HepG2 (cell line): ENCODE results near the gene JMJD1C. TPM values are rescaled to one million over a fixed set of nuclear protein-coding genes. Genes with fewer than 3 reads are reported as not detected.

ENCODE experiments used
- ARID3A ChIP-seq: IDR thresholded peaks from 2 replicates; pipeline ENCODE4 v1.6.1; 2012; ENCODE audit warnings: low read depth, low read length, improper control_type of control experiment
- ATM ChIP-seq: fragments of 450-650 bp; IDR thresholded peaks from 2 replicates; pipeline ENCODE4 v1.7.1; 2017; ENCODE audit warnings: mild to moderate bottlenecking, borderline replicate concordance
- BCL3 ChIP-seq: sonication (generic); formaldehyde crosslinking; IDR thresholded peaks from 2 replicates; pipeline ENCODE4 v1.5.1; 2020; ENCODE audit warnings: mild to moderate bottlenecking, missing genetic modification reagents, moderate library complexity
- BCL6 ChIP-seq: IDR thresholded peaks from 2 replicates; pipeline ENCODE4 v1.6.1; 2016; ENCODE audit warnings: missing genetic modification reagents, missing compliant biosample characterization
- BRCA1 ChIP-seq: sonication (generic); formaldehyde crosslinking; IDR thresholded peaks from 2 replicates; pipeline ENCODE4 v1.4.0; 2020; ENCODE audit warnings: missing genetic modification reagents
- CSRNP1 ChIP-seq: sonication (generic); formaldehyde crosslinking; IDR thresholded peaks from 2 replicates; pipeline ENCODE4 v1.8.1; 2023; ENCODE audit warnings: mild to moderate bottlenecking, missing genetic modification reagents
- CSRNP2 ChIP-seq: sonication (generic); formaldehyde crosslinking; conservative IDR thresholded peaks from 2 replicates; pipeline ENCODE4 v1.8.0; 2022; ENCODE audit warnings: low read depth, missing genetic modification reagents
- DMAP1 ChIP-seq: IDR thresholded peaks from 2 replicates; pipeline ENCODE4 v1.6.1; 2016
- E2F5 ChIP-seq: sonication (generic); formaldehyde crosslinking; conservative IDR thresholded peaks from 2 replicates; pipeline ENCODE4 v1.4.0; 2020; ENCODE audit warnings: missing genetic modification reagents
- EZH2 ChIP-seq: conservative IDR thresholded peaks from 2 replicates; pipeline ENCODE4 v1.6.1; 2012; ENCODE audit warnings: mild to moderate bottlenecking, low read depth, low read length, moderate library complexity
- FOXK1 ChIP-seq: sonication (generic); formaldehyde crosslinking; IDR thresholded peaks from 2 replicates; pipeline ENCODE4 v1.4.0; 2020; ENCODE audit warnings: low read depth, missing genetic modification reagents, borderline replicate concordance
- GATAD2A ChIP-seq: IDR thresholded peaks from 2 replicates; pipeline ENCODE4 v1.6.1; 2016
- GPBP1L1 ChIP-seq: sonication (generic); formaldehyde crosslinking; IDR thresholded peaks from 2 replicates; pipeline ENCODE4 v1.5.0; 2020; ENCODE audit warnings: mild to moderate bottlenecking, missing genetic modification reagents
- JUND ChIP-seq: sonication (generic); formaldehyde crosslinking; IDR thresholded peaks from 2 replicates; pipeline ENCODE4 v1.8.0; 2022; ENCODE audit warnings: mild to moderate bottlenecking, missing genetic modification reagents
- MXD4 ChIP-seq: IDR thresholded peaks from 2 replicates; pipeline ENCODE4 v1.6.1; 2016; ENCODE audit warnings: mild to moderate bottlenecking, missing biosample characterization, missing genetic modification reagents
- NR1H2 ChIP-seq: sonication (generic); formaldehyde crosslinking; IDR thresholded peaks from 2 replicates; pipeline ENCODE4 v1.8.1; 2022; ENCODE audit warnings: low read depth, missing genetic modification reagents, borderline replicate concordance
- SAFB2 ChIP-seq: sonication (generic); formaldehyde crosslinking; IDR thresholded peaks from 2 replicates; pipeline ENCODE4 v1.5.1; 2020; ENCODE audit warnings: missing genetic modification reagents, low read depth, mild to moderate bottlenecking, borderline replicate concordance
- STAT5B ChIP-seq: sonication (generic); formaldehyde crosslinking; IDR thresholded peaks from 2 replicates; pipeline ENCODE4 v1.4.0; 2020; ENCODE audit warnings: missing genetic modification reagents
- ZBTB8A ChIP-seq: sonication (generic); formaldehyde crosslinking; IDR thresholded peaks from 2 replicates; pipeline ENCODE4 v1.4.0; 2020; ENCODE audit warnings: mild to moderate bottlenecking, low read depth, missing genetic modification reagents, borderline replicate concordance
- ZNF101 ChIP-seq: sonication (generic); formaldehyde crosslinking; IDR thresholded peaks from 2 replicates; pipeline ENCODE4 v1.4.0; 2020; ENCODE audit warnings: mild to moderate bottlenecking, low read depth, missing genetic modification reagents, borderline replicate concordance
- ZNF768 ChIP-seq: sonication (generic); formaldehyde crosslinking; IDR thresholded peaks from 2 replicates; pipeline ENCODE4 v1.4.0; 2020; ENCODE audit warnings: missing genetic modification reagents
- ZNF792 ChIP-seq: IDR thresholded peaks from 2 replicates; pipeline ENCODE4 v1.6.1; 2016
- polyA plus RNA-seq, 8 experiments: library from polyadenylated mRNA; depleted of rRNA in 3 of 8; stranded (reverse) in 7 of 8; unstranded in 1 of 8; fragments of >200 nt; fragmentation: Illumina TruSeq in 4 of 8; extraction: Trizol in 4 of 8; gene quantifications; 2 replicates each; pipeline versions ENCODE4 v1.2.1 to v1.2.3, GENCODE V29; 2011 to 2016; ENCODE audit warnings: low read depth in 4 of 8, missing spikeins in 1 of 8, mixed read lengths in 1 of 8; ENCODE audit not compliant: insufficient read depth in 1 of 8
- total RNA-seq, 5 experiments: library from RNA; depleted of rRNA; stranded (reverse); fragments of >200 nt; fragmentation: Illumina TruSeq; extraction: Trizol; gene quantifications; 2 replicates each; pipeline ENCODE4 v1.2.3, GENCODE V29; 2016; ENCODE audit warnings: low read depth in 1 of 5

Gene JMJD1C
- total and polyA plus RNA-seq, 2 of the 13 experiments (the other 11 are each of a cell fraction or from before 2014, with no cell fraction given), result 42.3 to 42.7 TPM

- TF ChIP-seq CSRNP2 (CRISPR knock-in tag) (no peak), MXD4 (CRISPR knock-in tag) (no peak; the same call in 1 of the 2 replicates), NR1H2 (CRISPR knock-in tag) (no peak), JUND (no peak), ZBTB8A (CRISPR knock-in tag) (no peak), CSRNP1 (CRISPR knock-in tag) (0 out of 2 replicates have a peak, but pooled peaks have one; percentile 34), ATM (no peak), ZNF768 (no peak), DMAP1 (CRISPR knock-in tag) (peak; percentile 57; the same call in 1 of the 2 replicates), EZH2 (no peak), GPBP1L1 (no peak), BCL3 (0 out of 2 replicates have a peak, but pooled peaks have one; percentile 34), ARID3A (peak; percentile 46; the same call in 1 of the 2 replicates), GATAD2A (CRISPR knock-in tag) (peak; percentile 80), BCL6 (CRISPR knock-in tag) (peak; percentile 68; the same call in 1 of the 2 replicates), STAT5B (CRISPR knock-in tag) (no peak), FOXK1 (CRISPR knock-in tag) (peak; percentile 11; the same call in 1 of the 2 replicates), E2F5 (CRISPR knock-in tag) (no peak), SAFB2 (no peak), BRCA1 (CRISPR knock-in tag) (0 out of 2 replicates have a peak, but pooled peaks have one; percentile 64), ZNF792 (CRISPR knock-in tag) (peak; percentile 48; the same call in 1 of the 2 replicates), ZNF101 (no peak)
These were observed 196.8 kb downstream of the JMJD1C start (continued) for GRCh38 chr10:63268798-63269503.
